ENCODE results near the gene RFX5.
A peak's percentile ranks its signal among the peaks of the same experiment; 100 is the strongest.

RFX5 gene

GRCh38 chr1:151334822-151335221, 12.2 kb downstream of the RFX5 start:
- Histone ChIP-seq H2AFZ (ENCODE audit: low read depth, low read length, severe bottlenecking) (no peak overlapping the region), H3F3A (ENCODE audit: insufficient read depth) (no peaks in the 10 kb centered on the region), H3K4me3 (ENCODE audit: insufficient read depth, low read length, poor library complexity, severe bottlenecking) (no peak overlapping the region), H3K9me2 (replicated peaks; ENCODE audit: insufficient read depth, low read length) (no peaks in the 10 kb centered on the region), H4K20me1 (ENCODE audit: low read depth, low read length) (no peaks in the 10 kb centered on the region), H3K9ac (ENCODE audit: low read length) (no peak overlapping the region), H3K79me2 (ENCODE audit: insufficient read depth, low read length) (no peaks in the 10 kb centered on the region), H3K36me3 (ENCODE audit: low read length) (no peaks in the 10 kb centered on the region), H3K27me3 (ENCODE audit: low read length) (no peaks in the 10 kb centered on the region), H3K9me3 (ENCODE audit: insufficient read depth, low read length) (no peaks in the 10 kb centered on the region), H3K27ac (ENCODE audit: low read depth, low read length) (no peak overlapping the region), H3K4me2 (ENCODE audit: low read depth, low read length, poor library complexity, severe bottlenecking) (no peak overlapping the region)
- TF ChIP-seq EZH2phosphoT487 (conservative IDR thresholded peaks at IDR 0.05; ENCODE audit: low read length) (no peak), CTCF (IDR thresholded peaks at IDR 0.05; ENCODE audit: insufficient read depth, low read length, poor library complexity, severe bottlenecking) (no peak)

GRCh38 chr1:151327903-151328674, 19.0 kb downstream of the RFX5 start:
- peaks cover 7% of the 10 kb centered on the region; the same call in 1 of the 2 replicates for H3F3A ChIP-seq (ENCODE audit: insufficient read depth)
- TF ChIP-seq EZH2phosphoT487 (conservative IDR thresholded peaks at IDR 0.05; ENCODE audit: low read length) (no peak), CTCF (IDR thresholded peaks at IDR 0.05; ENCODE audit: insufficient read depth, low read length, poor library complexity, severe bottlenecking) (no peak)
- H3K4me2 ChIP-seq (ENCODE audit: low read depth, low read length, poor library complexity, severe bottlenecking): peak overlapping the region; percentile 94
- no peaks in the 10 kb centered on the region for H4K20me1 ChIP-seq (ENCODE audit: low read depth, low read length)
- H3K27me3 ChIP-seq (ENCODE audit: low read length): no peaks in the 10 kb centered on the region
- no peak overlapping the region for H3K27ac ChIP-seq (ENCODE audit: low read depth, low read length)
- H3K36me3 ChIP-seq (ENCODE audit: low read length): no peaks in the 10 kb centered on the region
- H3K9me3 ChIP-seq (ENCODE audit: insufficient read depth, low read length): no peaks in the 10 kb centered on the region
- H2AFZ ChIP-seq (ENCODE audit: low read depth, low read length, severe bottlenecking): peak overlapping the region; percentile 97
- peaks cover 7% of the 10 kb centered on the region; the same call in 1 of the 2 replicates for H3K79me2 ChIP-seq (ENCODE audit: insufficient read depth, low read length)
- H3K4me3 ChIP-seq (ENCODE audit: insufficient read depth, low read length, poor library complexity, severe bottlenecking): peak overlapping the region; percentile 98
- H3K9me2 ChIP-seq (replicated peaks; ENCODE audit: insufficient read depth, low read length): no peaks in the 10 kb centered on the region
- peak overlapping the region; percentile 74 for H3K9ac ChIP-seq (ENCODE audit: low read length)

DNA sequence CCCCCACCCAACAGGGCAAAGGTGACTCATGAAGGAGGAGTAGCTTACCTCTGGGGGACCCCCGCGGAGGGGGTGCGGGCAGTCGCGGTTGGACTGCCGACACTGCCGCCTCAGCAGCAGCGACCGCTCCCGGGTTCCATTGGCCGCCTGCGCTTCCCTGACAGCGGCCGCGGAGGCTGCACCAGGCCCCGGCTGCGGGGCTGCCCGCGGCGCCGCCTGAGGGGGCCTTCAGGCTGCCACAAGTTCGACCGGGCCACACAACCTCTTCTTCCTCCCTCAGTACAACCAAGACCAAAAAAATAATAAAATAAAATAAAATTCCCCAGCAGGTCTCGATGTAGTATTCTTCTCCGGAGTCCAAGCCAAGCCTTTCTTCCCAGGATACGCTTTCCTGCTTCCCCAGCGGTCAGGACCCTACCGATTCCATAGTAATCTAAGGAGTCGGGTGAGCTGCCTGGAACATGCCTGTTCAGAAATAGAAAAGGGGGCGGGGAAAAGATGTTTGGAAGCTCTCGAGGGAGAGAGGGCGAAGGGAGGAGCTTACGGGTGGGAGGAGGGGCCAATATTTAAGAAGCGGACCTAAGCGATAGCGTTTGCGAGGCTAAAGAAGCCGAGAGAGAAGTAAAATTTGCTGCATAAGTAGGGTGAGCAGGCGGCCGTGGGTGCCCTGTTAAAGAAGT, 19.7 kb downstream of the RFX5 start, which contains the start of gene PI4KB:
Gene PI4KB, minus strand, starts transcription at position 194 of the 680 bp plus-strand sequence. CDS start 10,935 bp downstream, outside the sequence.
- TF ChIP-seq EZH2phosphoT487 (conservative IDR thresholded peaks at IDR 0.05; ENCODE audit: low read length) (no peak), CTCF (IDR thresholded peaks at IDR 0.05; ENCODE audit: insufficient read depth, low read length, poor library complexity, severe bottlenecking) (no peak)

More for the DNA sequence above, 19.7 kb downstream of the RFX5 start, which contains the start of gene PI4KB:
- H3K4me2 ChIP-seq (ENCODE audit: low read depth, low read length, poor library complexity, severe bottlenecking): peak within 1 kb of the TSS; percentile 94
- no peaks in the 10 kb centered on the region for H4K20me1 ChIP-seq (ENCODE audit: low read depth, low read length)
- H3K79me2 ChIP-seq (ENCODE audit: insufficient read depth, low read length): peaks cover 7% of the 10 kb centered on the region; the same call in 1 of the 2 replicates
- peak within 1 kb of the TSS; percentile 98 for H3K4me3 ChIP-seq (ENCODE audit: insufficient read depth, low read length, poor library complexity, severe bottlenecking)
- H3F3A ChIP-seq (ENCODE audit: insufficient read depth): peaks cover 7% of the 10 kb centered on the region; the same call in 1 of the 2 replicates
- H2AFZ ChIP-seq (ENCODE audit: low read depth, low read length, severe bottlenecking): peak within 1 kb of the TSS; percentile 97
- H3K9ac ChIP-seq (ENCODE audit: low read length): peak within 1 kb of the TSS; percentile 74
- peak within 1 kb of the TSS; percentile 83 for H3K27ac ChIP-seq (ENCODE audit: low read depth, low read length)
- H3K36me3 ChIP-seq (ENCODE audit: low read length): no peaks in the 10 kb centered on the region
- H3K9me2 ChIP-seq (replicated peaks; ENCODE audit: insufficient read depth, low read length): no peaks in the 10 kb centered on the region
- no peaks in the 10 kb centered on the region for H3K9me3 ChIP-seq (ENCODE audit: insufficient read depth, low read length)
- no peaks in the 10 kb centered on the region for H3K27me3 ChIP-seq (ENCODE audit: low read length)

All from SU-DHL-6 (cell line).